ENCODE results near the gene TCEA3.

- TF ChIP-seq POLR2A (IDR thresholded peaks at IDR 0.05) (no peak), POLR2AphosphoS5 (IDR thresholded peaks at IDR 0.05) (no peak), CTCF (IDR thresholded peaks at IDR 0.05) (no peak), EP300 (IDR thresholded peaks at IDR 0.05) (no peak)
These were observed 70.3 kb downstream of the TCEA3 start for GRCh38 chr1:23354245-23354644.

Data from sigmoid colon (tissue), 4 donors.